GM12873 (cell line): ENCODE data around the gene ASB1.

ENCODE experiments used
- TF ChIP-seq, protein P1 (sequence below): IDR thresholded peaks from 2 replicates; pipeline ENCODE4 v1.5.1; 2012; ENCODE audit warnings: low read depth, mild to moderate bottlenecking, moderate library complexity, low read length, control low read depth; ENCODE audit not compliant: insufficient read depth; ENCODE audit errors: missing control alignments

Gene ASB1

DNA sequence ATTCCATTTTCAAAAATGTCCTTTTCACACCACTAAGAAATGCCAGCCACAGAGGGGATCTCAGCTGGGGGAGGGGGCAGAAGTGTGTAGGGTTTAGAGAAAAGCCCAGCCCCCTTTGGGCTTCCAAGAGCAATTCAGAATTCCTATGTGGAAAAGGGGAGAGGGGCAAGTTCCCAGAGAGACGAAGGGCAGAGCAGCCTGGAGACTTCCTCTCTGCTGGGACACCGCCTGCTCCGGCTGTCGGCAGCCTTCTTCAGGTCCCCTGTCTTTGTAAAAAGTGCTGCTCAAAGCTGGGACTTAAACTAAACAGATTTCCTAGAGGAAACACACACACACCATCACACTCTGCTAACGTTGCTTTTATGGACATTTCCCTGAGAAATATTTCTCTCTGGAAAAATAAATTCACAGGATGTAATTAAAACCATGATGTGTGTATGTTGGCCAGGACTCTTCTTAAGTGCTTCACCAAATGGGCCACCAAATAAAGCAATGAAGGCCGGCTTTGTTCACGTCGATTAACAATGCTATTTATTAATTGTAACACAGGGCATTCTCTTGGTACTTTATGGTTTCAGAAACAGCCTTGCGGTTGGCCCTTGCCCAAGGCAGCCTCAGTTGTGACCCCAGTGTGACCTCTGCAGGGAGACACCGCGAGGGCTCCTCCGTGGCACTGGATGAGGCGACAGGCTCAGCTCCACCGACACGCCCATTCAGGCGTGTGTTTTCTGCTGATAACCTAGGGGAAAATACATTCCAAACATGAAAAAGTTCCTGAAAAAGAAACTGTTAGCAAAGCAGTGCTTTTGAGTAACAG, 5.6 kb upstream of the ASB1 start:
- TF ChIP-seq, protein P1, sequence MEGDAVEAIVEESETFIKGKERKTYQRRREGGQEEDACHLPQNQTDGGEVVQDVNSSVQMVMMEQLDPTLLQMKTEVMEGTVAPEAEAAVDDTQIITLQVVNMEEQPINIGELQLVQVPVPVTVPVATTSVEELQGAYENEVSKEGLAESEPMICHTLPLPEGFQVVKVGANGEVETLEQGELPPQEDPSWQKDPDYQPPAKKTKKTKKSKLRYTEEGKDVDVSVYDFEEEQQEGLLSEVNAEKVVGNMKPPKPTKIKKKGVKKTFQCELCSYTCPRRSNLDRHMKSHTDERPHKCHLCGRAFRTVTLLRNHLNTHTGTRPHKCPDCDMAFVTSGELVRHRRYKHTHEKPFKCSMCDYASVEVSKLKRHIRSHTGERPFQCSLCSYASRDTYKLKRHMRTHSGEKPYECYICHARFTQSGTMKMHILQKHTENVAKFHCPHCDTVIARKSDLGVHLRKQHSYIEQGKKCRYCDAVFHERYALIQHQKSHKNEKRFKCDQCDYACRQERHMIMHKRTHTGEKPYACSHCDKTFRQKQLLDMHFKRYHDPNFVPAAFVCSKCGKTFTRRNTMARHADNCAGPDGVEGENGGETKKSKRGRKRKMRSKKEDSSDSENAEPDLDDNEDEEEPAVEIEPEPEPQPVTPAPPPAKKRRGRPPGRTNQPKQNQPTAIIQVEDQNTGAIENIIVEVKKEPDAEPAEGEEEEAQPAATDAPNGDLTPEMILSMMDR = no peak

- TF ChIP-seq, protein P1 = no peak
Measured at GRCh38 chr2:238421695-238422035, 5.1 kb upstream of the ASB1 start.

DNA sequence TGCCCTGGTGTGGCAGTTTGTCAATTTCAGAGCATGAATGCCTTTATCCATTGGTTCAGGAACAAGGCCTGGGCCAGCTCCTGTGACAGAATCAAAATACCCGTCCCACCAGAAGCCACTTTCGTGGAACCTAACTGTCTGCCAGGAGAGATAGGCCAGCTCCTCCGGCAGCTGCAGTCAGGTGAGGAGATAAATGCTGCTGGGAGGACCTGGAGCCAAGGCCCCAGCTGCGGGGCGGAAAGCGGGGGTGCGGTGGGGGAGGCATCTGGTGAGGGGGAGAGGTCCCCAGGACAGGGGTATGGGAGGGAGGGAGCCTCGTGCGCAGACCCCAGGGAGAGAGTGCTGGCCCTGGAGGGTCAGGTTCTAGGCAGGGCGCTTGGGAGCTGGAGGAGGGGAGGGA, 4.4 kb upstream of the ASB1 start:
- TF ChIP-seq, protein P1 = no peak

- TF ChIP-seq, protein P1 = no peak
Measured at GRCh38 chr2:238422940-238423339, 3.8 kb upstream of the ASB1 start.

DNA sequence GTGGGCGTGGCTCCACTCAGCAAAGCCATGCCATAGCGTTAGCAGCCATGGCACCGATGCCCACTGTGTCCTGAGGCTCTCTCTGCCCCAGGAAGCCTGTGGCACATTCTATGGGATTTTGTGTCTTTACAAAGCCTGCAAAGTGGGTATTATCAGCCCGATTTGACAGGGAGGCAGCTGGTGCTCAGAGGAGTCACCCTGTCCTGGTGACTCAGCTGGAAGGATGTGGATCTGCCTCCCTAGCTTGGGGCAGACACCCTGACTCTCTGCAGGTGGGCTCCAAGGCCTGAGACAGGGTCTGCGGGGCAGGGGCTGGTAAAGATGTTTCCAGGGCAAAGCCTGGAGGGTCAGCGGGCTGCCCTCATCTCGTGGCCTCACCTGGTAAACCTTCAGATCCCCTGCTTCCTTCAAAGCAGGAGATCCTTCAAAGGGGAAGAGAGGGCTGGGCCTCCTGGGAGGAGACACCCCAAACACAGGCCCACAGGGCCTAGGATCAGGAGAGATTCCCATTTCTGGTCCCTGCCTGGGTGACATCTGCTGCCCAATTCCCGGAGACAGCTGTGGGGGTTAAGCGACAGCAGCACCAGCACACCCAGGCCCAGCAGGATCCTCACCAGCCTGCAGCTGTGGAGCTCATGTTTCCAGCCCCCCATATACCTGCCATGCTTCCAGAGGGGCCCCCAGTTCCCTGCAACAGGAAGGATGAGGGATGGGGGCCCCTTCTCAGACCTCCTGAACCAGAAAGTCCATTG, 3.0 kb upstream of the ASB1 start:
- TF ChIP-seq, protein P1 = no peak

DNA sequence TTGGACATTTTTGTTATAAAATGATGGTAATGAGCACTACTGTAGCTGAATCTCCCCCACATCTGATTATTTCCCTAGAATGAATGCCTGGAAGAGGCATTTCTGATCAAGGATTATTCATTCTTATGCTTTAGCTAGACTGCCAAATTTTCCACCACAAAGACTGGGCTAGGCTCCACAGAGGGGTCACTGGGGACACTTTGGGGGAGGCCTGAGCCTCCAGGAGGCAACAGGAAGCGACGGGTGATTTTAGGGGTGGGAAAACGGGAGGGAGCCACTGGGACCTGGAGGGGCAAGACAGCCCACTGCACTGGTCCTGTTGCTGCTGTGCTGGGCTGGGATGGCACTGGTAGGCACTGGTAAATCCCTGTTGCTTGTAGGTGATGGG, 2.4 kb upstream of the ASB1 start:
- TF ChIP-seq, protein P1 = no peak

DNA sequence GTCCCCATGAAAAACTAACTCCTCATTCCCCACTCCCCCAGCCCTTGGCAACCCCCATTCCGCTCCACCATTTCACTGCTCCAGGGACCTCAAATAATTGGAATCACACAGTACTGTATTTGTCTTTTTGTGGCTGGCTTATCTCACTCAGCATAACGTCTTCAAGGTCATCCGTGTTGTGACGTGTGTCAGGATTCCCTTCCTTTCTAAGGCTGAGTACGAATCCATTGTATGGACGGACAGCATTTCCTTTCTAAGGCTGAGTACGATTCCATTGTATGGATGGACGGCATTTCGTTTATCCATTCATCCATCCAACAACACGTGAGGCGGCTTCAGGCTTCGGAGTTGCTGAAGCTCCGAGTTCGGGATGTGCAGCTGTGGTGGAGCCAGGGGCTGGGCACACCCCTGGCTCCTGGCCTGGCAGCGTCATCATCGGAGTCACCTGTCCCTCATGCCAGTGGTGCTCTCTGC, 1.2 kb upstream of the ASB1 start:
- TF ChIP-seq, protein P1 = no peak
